ENCODE results near the gene GDF11.

The GDF11 gene

GRCh38 chr12:55771736-55772135 lies 28.8 kb downstream of the GDF11 start:
- DNase-seq (ENCODE audit: insufficient read length, low spot score) (no peak), FAIRE-seq (no peak)

DNA sequence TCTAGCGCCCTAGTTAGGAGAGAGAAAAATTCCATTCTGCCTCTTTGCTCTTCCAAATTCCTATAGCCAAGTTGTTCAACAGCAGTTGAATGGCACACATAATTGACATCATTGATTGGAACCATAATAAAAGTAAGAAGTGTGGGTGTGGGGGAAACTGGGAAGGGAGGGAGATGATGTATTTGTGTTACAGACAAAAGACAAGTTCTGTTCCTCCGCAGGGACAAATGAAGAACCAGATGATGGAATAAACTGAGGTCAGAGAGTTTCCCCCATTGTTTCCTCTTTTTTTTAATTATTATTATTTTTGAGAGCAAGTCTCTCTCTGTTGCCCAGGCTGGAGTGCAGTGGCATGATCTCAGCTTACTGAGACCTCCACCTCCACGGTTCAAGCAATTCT lies 34.9 kb downstream of the GDF11 start:
- FAIRE-seq (no peak), DNase-seq (ENCODE audit: insufficient read length, low spot score) (no peak)

GRCh38 chr12:55780685-55781084 lies 37.8 kb downstream of the GDF11 start:
- FAIRE-seq (no peak), DNase-seq (ENCODE audit: insufficient read length, low spot score) (no peak)

DNA sequence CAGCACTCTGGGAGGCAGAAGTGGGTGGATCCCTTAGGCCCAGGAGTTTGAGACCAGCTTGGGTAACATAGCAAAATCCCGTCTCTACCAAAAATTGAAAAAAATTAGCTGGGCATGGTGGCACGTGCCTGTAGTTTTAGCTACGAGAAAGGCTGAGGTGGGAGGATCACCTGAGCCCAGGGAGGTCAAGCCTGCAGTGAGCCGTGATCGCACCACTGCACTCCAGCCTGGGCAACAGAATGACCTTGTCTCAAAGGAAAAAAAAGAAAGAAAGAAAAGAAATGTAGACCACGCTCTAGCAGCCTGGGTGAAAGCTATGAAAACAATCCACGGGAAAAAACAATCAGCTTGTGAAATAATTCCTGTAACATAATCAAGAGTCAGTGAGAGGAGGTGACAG lies 45.6 kb downstream of the GDF11 start:
- no peak for FAIRE-seq
- DNase-seq (ENCODE audit: insufficient read length, low spot score) = no peak

DNA sequence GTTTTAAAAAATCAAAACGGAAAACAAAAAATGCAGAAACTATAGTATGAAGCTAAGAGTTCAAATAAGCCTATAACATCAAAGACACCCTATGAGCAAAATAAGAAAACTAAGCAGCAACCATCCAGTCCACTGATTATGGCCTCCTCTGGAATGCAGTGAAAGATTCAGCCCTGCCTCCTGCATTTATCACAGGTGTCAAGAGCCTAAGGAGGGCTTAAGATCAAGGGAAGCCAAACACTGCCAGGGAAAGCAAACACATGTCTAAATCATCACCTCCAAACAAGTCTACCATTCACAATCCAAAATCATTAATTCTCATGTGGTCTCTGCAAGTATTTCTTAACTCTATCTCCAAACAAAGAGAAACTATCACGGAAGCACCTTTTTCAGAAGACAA lies 46.2 kb downstream of the GDF11 start:
- no peak for FAIRE-seq
- DNase-seq (ENCODE audit: insufficient read length, low spot score) = no peak

- no peak for FAIRE-seq
These were observed 47.0 kb downstream of the GDF11 start for GRCh38 chr12:55789893-55790292.

DNA sequence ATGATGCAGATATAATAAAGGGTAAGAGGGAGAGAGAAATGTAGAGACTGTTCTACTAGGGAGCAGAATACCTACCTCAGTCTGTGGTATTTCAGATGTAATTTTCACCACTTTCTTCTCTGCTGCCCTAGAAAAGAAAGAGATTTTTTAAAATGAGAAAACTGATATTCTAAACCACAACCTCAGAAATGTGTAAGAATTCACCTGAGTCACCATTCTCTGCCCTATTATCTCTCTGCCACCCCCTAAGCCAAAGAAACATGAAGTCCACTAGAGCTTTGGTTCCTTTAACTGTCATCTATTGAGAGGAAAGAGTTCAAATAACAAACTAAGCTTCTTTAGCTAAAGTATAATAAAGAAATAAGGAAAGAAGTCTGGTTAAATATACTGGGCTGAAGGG lies 53.0 kb downstream of the GDF11 start:
- DNase-seq (ENCODE audit: insufficient read length, low spot score) (no peak), FAIRE-seq (no peak)

More at GRCh38 chr12:55789893-55790292, 47.0 kb downstream of the GDF11 start:
- no peak for DNase-seq (ENCODE audit: insufficient read length, low spot score)

GRCh38 chr12:55797068-55797467 lies 54.1 kb downstream of the GDF11 start:
- peak; percentile 35 for DNase-seq (ENCODE audit: insufficient read length, low spot score)
- no peak for FAIRE-seq

DNA sequence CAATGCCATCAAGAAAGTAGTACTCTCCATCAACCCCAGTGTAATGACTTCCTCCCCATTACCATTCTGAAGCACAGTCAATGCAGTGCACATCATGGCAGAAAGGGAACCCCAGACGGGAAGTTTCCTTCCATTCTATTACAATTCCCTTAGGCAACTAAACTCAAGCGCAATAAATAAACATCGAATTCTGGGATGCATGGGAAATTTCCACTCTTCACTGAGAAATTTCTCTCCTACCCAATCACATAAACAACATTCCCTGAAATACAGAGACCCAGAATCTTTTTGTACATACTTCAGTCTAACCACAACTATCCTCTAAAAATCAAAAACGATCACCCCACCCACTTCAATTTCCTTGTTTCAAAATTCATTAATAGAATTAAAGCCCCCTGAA lies 54.6 kb downstream of the GDF11 start:
- DNase-seq (ENCODE audit: insufficient read length, low spot score) (no peak), FAIRE-seq (no peak)

Data from HTR-8/SVneo (cell line).